Activated CD4-positive, alpha-beta T cell treated with anti-CD3 and anti-CD28 coated beads, Interleukin-2, amount 10 ng/mL, durations not matched to agents 24 days and 14 days (primary cell): ENCODE data around the gene THEM4. TPM values are rescaled to one million over a fixed set of nuclear protein-coding genes. Genes with fewer than 3 reads are reported as not detected.

Experiments used
- DNase-seq: peaks from one replicate; pipeline ENCODE4 v3.0.0; 2022
- H3K27ac Mint-ChIP-seq: one replicate; pipeline ENCODE4 v1.8.0; 2022; ENCODE audit warnings: mild to moderate bottlenecking, mixed read lengths
- H3K27me3 Mint-ChIP-seq: one replicate; pipeline ENCODE4 v1.8.0; 2022; ENCODE audit warnings: mixed read lengths
- H3K36me3 Mint-ChIP-seq: one replicate; pipeline ENCODE4 v1.8.0; 2022; ENCODE audit warnings: low read depth, mild to moderate bottlenecking, mixed read lengths
- H3K4me1 Mint-ChIP-seq: one replicate; pipeline ENCODE4 v1.8.0; 2021; ENCODE audit warnings: mixed read lengths
- H3K4me3 Mint-ChIP-seq: one replicate; pipeline ENCODE4 v1.8.0; 2022; ENCODE audit warnings: mild to moderate bottlenecking, moderate library complexity, mixed read lengths
- H3K9me3 Mint-ChIP-seq: one replicate; pipeline ENCODE4 v1.8.0; 2021; ENCODE audit warnings: mixed read lengths
- intact Hi-C: fragments of 100-400 bp; cut with micrococcal nuclease; formaldehyde crosslinking; loops from one replicate; pipeline ENCODE4 v1.15.1; 2023
- total RNA-seq: library from RNA; stranded (reverse); gene quantifications from 2 replicates; pipeline ENCODE4 v1.2.3, GENCODE V29; 2022

Gene THEM4
- total RNA-seq, 1 donor from 2014 or later, result 30.6 TPM

- peaks cover 57% of the 10 kb centered on the region for H3K4me1 Mint-ChIP-seq
- H3K36me3 Mint-ChIP-seq, result no peaks in the 10 kb centered on the region
- H3K4me3 Mint-ChIP-seq, result peak overlapping the region; percentile 55
- no peaks in the 10 kb centered on the region for H3K27me3 Mint-ChIP-seq
- DNase-seq, result no peak
- peak overlapping the region; percentile 66 for H3K27ac Mint-ChIP-seq
- intact Hi-C loops, result no loop called here
- no peaks in the 10 kb centered on the region for H3K9me3 Mint-ChIP-seq
Observed at GRCh38 chr1:151827853-151828252, 81.5 kb downstream of the THEM4 start.

- peak overlapping the region; percentile 57 for H3K27ac Mint-ChIP-seq
- H3K36me3 Mint-ChIP-seq, result no peaks in the 10 kb centered on the region
- intact Hi-C loops, result no loop called here
- DNase-seq, result no peak
- peak overlapping the region; percentile 28 for H3K4me3 Mint-ChIP-seq
- H3K27me3 Mint-ChIP-seq, result no peaks in the 10 kb centered on the region
- H3K9me3 Mint-ChIP-seq, result no peaks in the 10 kb centered on the region
- peaks cover 65% of the 10 kb centered on the region for H3K4me1 Mint-ChIP-seq
Observed at GRCh38 chr1:151825751-151826660, 83.3 kb downstream of the THEM4 start.

GRCh38 chr1:151825204-151825603, 84.1 kb downstream of the THEM4 start:
- H3K9me3 Mint-ChIP-seq, result no peaks in the 10 kb centered on the region
- H3K4me3 Mint-ChIP-seq, result peak overlapping the region; percentile 15
- DNase-seq, result no peak
- no peaks in the 10 kb centered on the region for H3K36me3 Mint-ChIP-seq
- H3K27me3 Mint-ChIP-seq, result no peaks in the 10 kb centered on the region
- no peak overlapping the region for H3K27ac Mint-ChIP-seq
- peaks cover 67% of the 10 kb centered on the region for H3K4me1 Mint-ChIP-seq
- intact Hi-C loops, result no loop called here

Other genes starting within 250 kb of the THEM4 start
- not detected in 2 replicates for gene CELF3, start 192.7 kb downstream of the THEM4 start, total RNA-seq
- gene RIIAD1, start 188.0 kb downstream of the THEM4 start, total RNA-seq, result not detected in 2 replicates
- 136 TPM in 2 replicates for gene MRPL9, start 146.0 kb downstream of the THEM4 start, total RNA-seq
- gene TDRKH, start 119.0 kb downstream of the THEM4 start, total RNA-seq, result 12.7 and 13.3 TPM in 2 replicates
- not detected in 2 replicates for gene LINGO4, start 104.1 kb downstream of the THEM4 start, total RNA-seq
- 1.0 and 1.3 TPM in 2 replicates for gene RORC, start 77.7 kb downstream of the THEM4 start, total RNA-seq
- gene C2CD4D, start 69.7 kb downstream of the THEM4 start, total RNA-seq, result 0.86 and 1.5 TPM in 2 replicates
- gene THEM5, start 55.8 kb downstream of the THEM4 start, total RNA-seq, result not detected in 2 replicates
- gene S100A10, start 84.3 kb upstream of the THEM4 start, total RNA-seq, result 103 and 107 TPM in 2 replicates
- 218 TPM in 2 replicates for gene S100A11, start 127.5 kb upstream of the THEM4 start, total RNA-seq
- not detected in 2 replicates for gene TCHHL1, start 179.6 kb upstream of the THEM4 start, total RNA-seq
- gene TCHH, start 205.9 kb upstream of the THEM4 start, total RNA-seq, result not detected in 2 replicates
- not detected in 2 replicates for gene RPTN, start 249.7 kb upstream of the THEM4 start, total RNA-seq